ENCODE measurements around the gene COL27A1.

GRCh38 chr9:114205171-114206015, 50.1 kb downstream of the COL27A1 start:
- TF ChIP-seq CTCF (IDR thresholded peaks at IDR 0.05; ENCODE audit: low read depth, low read length) (no peak), POLR2A (IDR thresholded peaks at IDR 0.05; ENCODE audit: extremely low read depth, insufficient read length) (no peak), MAX (IDR thresholded peaks at IDR 0.05; ENCODE audit: low read depth, low read length) (no peak), MYC (IDR thresholded peaks at IDR 0.05; ENCODE audit: low read depth, low read length) (no peak)

Data from NB4 (cell line).